Left cardiac atrium (tissue), 4 donors: ENCODE measurements around the gene DOCK1. TPM values are rescaled to one million over a fixed set of nuclear protein-coding genes. Genes with fewer than 3 reads are reported as not detected.

Experiments
- ATAC-seq, 2 donors: fragments of 200-7000 bp; cut with Tn5 transposase; one replicate each; pipeline ENCODE4 v1.9.1; 2020; ENCODE audit warnings: mild to moderate bottlenecking in 2 of 2, moderate library complexity in 2 of 2
- DNase-seq: peaks from one replicate; pipeline ENCODE4 v3.0.0-alpha.2; 2020
- intact Hi-C, 2 donors: fragments of 100-400 bp; cut with DNase I; formaldehyde crosslinking; loops; one replicate each; pipeline versions ENCODE4 v1.14.1 to v1.15.1; 2022 to 2023
- total RNA-seq, 2 donors: library from RNA; stranded (reverse); fragmentation: NEBNext Ultra II Directional; extraction: Animal tissue kit (Norgen Biotek cat#: 25700); gene quantifications; one replicate each; pipeline ENCODE4 v1.2.1, GENCODE V29; 2021
- donor health status: DM: no; HTN: yes; CAD: no.
- donor health status: DM: no; HTN: yes; CAD: no; lungs with severe emphysema.
- donor health status: DM: yes; HTN: yes; CAD: no.
- donor health status: Dilated cardiomyopathy.

DOCK1 gene
- total RNA-seq, 2 donors from 2014 or later, result 19.5 to 27.3 TPM

GRCh38 chr10:126944191-126944590 is 39.0 kb downstream of the DOCK1 start:
- ATAC-seq, result no peak
- DNase-seq, result no peak

GRCh38 chr10:126945351-126946030 is 40.3 kb downstream of the DOCK1 start:
- DNase-seq (no peak), ATAC-seq (no peak)
- intact Hi-C loops, result no loop called here

More at GRCh38 chr10:126944191-126944590, 39.0 kb downstream of the DOCK1 start:
- intact Hi-C loops, result no loop called here

GRCh38 chr10:126946746-126947145 is 41.5 kb downstream of the DOCK1 start:
- no peak for ATAC-seq
- no peak for DNase-seq
- intact Hi-C loops, result no loop called here

GRCh38 chr10:126948355-126949160 is 43.3 kb downstream of the DOCK1 start:
- ATAC-seq, result no peak
- DNase-seq, result no peak
- intact Hi-C loops, result no loop called here

GRCh38 chr10:126949161-126949503 is 43.9 kb downstream of the DOCK1 start:
- DNase-seq, result no peak
- ATAC-seq, result no peak
- intact Hi-C loops, result no loop called here

GRCh38 chr10:126950401-126951105 is 45.3 kb downstream of the DOCK1 start:
- DNase-seq (no peak), ATAC-seq (no peak)
- intact Hi-C loops, result no loop called here

GRCh38 chr10:126953886-126954285 is 48.7 kb downstream of the DOCK1 start:
- DNase-seq, result no peak
- intact Hi-C loops, result no loop called here

GRCh38 chr10:126955396-126955795 is 50.2 kb downstream of the DOCK1 start:
- no peak for DNase-seq
- intact Hi-C loops, result no loop called here
- no peak for ATAC-seq

More at GRCh38 chr10:126953886-126954285, 48.7 kb downstream of the DOCK1 start:
- no peak for ATAC-seq

- no peak for ATAC-seq
- intact Hi-C loops, result no loop called here
- no peak for DNase-seq
Measured at GRCh38 chr10:126955934-126956711, 50.9 kb downstream of the DOCK1 start.

- DNase-seq (no peak), ATAC-seq (no peak)
- intact Hi-C loops, result no loop called here
Measured at GRCh38 chr10:126956712-126957108, 51.5 kb downstream of the DOCK1 start.

GRCh38 chr10:126957111-126957510 is 51.9 kb downstream of the DOCK1 start:
- ATAC-seq (no peak), DNase-seq (no peak)
- intact Hi-C loops, result no loop called here

- intact Hi-C loops, result no loop called here
- ATAC-seq (no peak), DNase-seq (no peak)
Measured at GRCh38 chr10:126959431-126959830, 54.2 kb downstream of the DOCK1 start.

- ATAC-seq, result no peak
- no peak for DNase-seq
- intact Hi-C loops, result no loop called here
Measured at GRCh38 chr10:126959906-126960685, 54.9 kb downstream of the DOCK1 start.

- intact Hi-C loops, result no loop called here
- no peak for DNase-seq
- no peak for ATAC-seq
Measured at GRCh38 chr10:126963354-126963753, 58.1 kb downstream of the DOCK1 start.

- ATAC-seq, result no peak
- intact Hi-C loops, result no loop called here
- DNase-seq, result no peak
Measured at GRCh38 chr10:126964190-126964589, 59.0 kb downstream of the DOCK1 start.

- ATAC-seq (no peak), DNase-seq (no peak)
- intact Hi-C loops, result no loop called here
Measured at GRCh38 chr10:126966938-126967337, 61.7 kb downstream of the DOCK1 start.

GRCh38 chr10:126969310-126969709 is 64.1 kb downstream of the DOCK1 start:
- no peak for DNase-seq
- intact Hi-C loops, result no loop called here

GRCh38 chr10:126972635-126973414 is 67.6 kb downstream of the DOCK1 start:
- intact Hi-C loops, result no loop called here

More at GRCh38 chr10:126969310-126969709, 64.1 kb downstream of the DOCK1 start:
- no peak for ATAC-seq

More at GRCh38 chr10:126972635-126973414, 67.6 kb downstream of the DOCK1 start:
- ATAC-seq (no peak), DNase-seq (no peak)
